Karpas-422 (cell line): Measurements from ENCODE around the gene MAP4K2. TPM values are rescaled to one million over a fixed set of nuclear protein-coding genes. Genes with fewer than 3 reads are reported as not detected.
A peak's percentile ranks its signal among the peaks of the same experiment; 100 is the strongest.

ENCODE experiments used
- DNase-seq: peaks from one replicate; pipeline ENCODE4 v3.0.0-alpha.2; 2015
- H2AFZ ChIP-seq: fragments of 200-600 bp; sonication (generic); 2 replicates; pipeline ENCODE4 v1.6.1; 2014; ENCODE audit warnings: antibody characterized with exemption, low read length, mixed read lengths
- H3K27ac ChIP-seq: fragments of 200-600 bp; sonication (generic); 2 replicates; pipeline ENCODE4 v1.5.1; 2014; ENCODE audit warnings: mild to moderate bottlenecking, low read length, moderate library complexity
- H3K27me3 ChIP-seq: fragments of 200-600 bp; sonication (generic); 2 replicates; pipeline ENCODE4 v1.6.1; 2014; ENCODE audit warnings: low read length, mixed read lengths
- H3K36me3 ChIP-seq: fragments of 200-600 bp; sonication (generic); 2 replicates; pipeline ENCODE4 v1.6.1; 2014; ENCODE audit warnings: low read length, mixed read lengths; ENCODE audit not compliant: insufficient read depth
- H3K4me1 ChIP-seq: fragments of 200-600 bp; sonication (generic); 2 replicates; pipeline ENCODE4 v1.6.1; 2014; ENCODE audit warnings: mild to moderate bottlenecking, low read length, mixed read lengths
- H3K4me2 ChIP-seq: fragments of 200-600 bp; sonication (generic); 2 replicates; pipeline ENCODE4 v1.6.1; 2014; ENCODE audit warnings: low read length, low read depth, mild to moderate bottlenecking; ENCODE audit not compliant: poor library complexity, severe bottlenecking
- H3K4me3 ChIP-seq: fragments of 200-600 bp; sonication (generic); 2 replicates; pipeline ENCODE4 v1.5.1; 2014; ENCODE audit warnings: mild to moderate bottlenecking, antibody characterized with exemption, low read length, mixed read lengths
- H3K79me2 ChIP-seq: fragments of 200-600 bp; sonication (generic); 2 replicates; pipeline ENCODE4 v1.6.1; 2014; ENCODE audit warnings: mild to moderate bottlenecking, low read length, mixed read lengths
- H3K9ac ChIP-seq: fragments of 200-600 bp; sonication (generic); 2 replicates; pipeline ENCODE4 v1.6.0; 2014; ENCODE audit warnings: low read length
- H3K9me2 ChIP-seq: fragments of 200-600 bp; sonication (generic), shearing (Covaris generic); replicated peaks from 2 replicates; pipeline ENCODE4 v1.6.0; 2014; ENCODE audit warnings: mild to moderate bottlenecking, low read length, moderate library complexity; ENCODE audit not compliant: insufficient read depth
- H3K9me3 ChIP-seq: fragments of 300-700, 200-600 bp; sonication (generic); 2 replicates; pipeline ENCODE4 v1.6.1; 2014; ENCODE audit warnings: low read length, mixed read lengths
- H4K20me1 ChIP-seq: fragments of 200-600 bp; sonication (generic); 2 replicates; pipeline ENCODE4 v1.6.1; 2014; ENCODE audit warnings: mild to moderate bottlenecking, antibody characterized with exemption, low read length, low read depth; ENCODE audit not compliant: insufficient read depth
- total RNA-seq: library from RNA; depleted of rRNA; stranded (reverse); fragments of >200 nt; shearing (Covaris generic); gene quantifications from 2 replicates; pipeline ENCODE4 v1.2.3, GENCODE V29; 2014; ENCODE audit warnings: low replicate concordance

Gene MAP4K2
- total RNA-seq, 1 experiment from 2014 or later, result 62.0 TPM

GRCh38 chr11:64776425-64776824, 26.6 kb downstream of the MAP4K2 start:
- H3K9ac ChIP-seq, result peak overlapping the region; percentile 97; the same call in 1 of the 2 replicates
- peaks cover 45% of the 10 kb centered on the region for H3K4me1 ChIP-seq
- H3K27me3 ChIP-seq, result no peaks in the 10 kb centered on the region
- H3K79me2 ChIP-seq, result peaks cover 57% of the 10 kb centered on the region
- H3K4me3 ChIP-seq, result peak overlapping the region; percentile 94
- H3K9me2 ChIP-seq, result no peaks in the 10 kb centered on the region
- no peak for DNase-seq
- peaks cover 59% of the 10 kb centered on the region for H3K36me3 ChIP-seq
- H2AFZ ChIP-seq, result no peak overlapping the region
- H3K27ac ChIP-seq, result no peak overlapping the region
- peaks cover 57% of the 10 kb centered on the region for H4K20me1 ChIP-seq
- H3K4me2 ChIP-seq, result peak overlapping the region; percentile 97
- H3K9me3 ChIP-seq, result no peaks in the 10 kb centered on the region

- Histone ChIP-seq H3K4me1 (peaks cover 32% of the 10 kb centered on the region), H3K4me3 (no peak overlapping the region), H3K36me3 (peaks cover 82% of the 10 kb centered on the region), H3K9ac (no peak overlapping the region), H3K4me2 (no peak overlapping the region), H3K9me3 (no peaks in the 10 kb centered on the region), H2AFZ (no peak overlapping the region), H3K27ac (no peak overlapping the region), H3K79me2 (peaks cover 66% of the 10 kb centered on the region), H3K27me3 (no peaks in the 10 kb centered on the region), H3K9me2 (no peaks in the 10 kb centered on the region), H4K20me1 (peaks cover 79% of the 10 kb centered on the region)
- no peak for DNase-seq
These were observed 28.9 kb downstream of the MAP4K2 start for GRCh38 chr11:64774144-64774543.

GRCh38 chr11:64772303-64773018, 30.6 kb downstream of the MAP4K2 start:
- H3K27me3 ChIP-seq, result no peaks in the 10 kb centered on the region
- H3K4me3 ChIP-seq, result no peak overlapping the region
- DNase-seq, result no peak
- H3K9me3 ChIP-seq, result no peaks in the 10 kb centered on the region
- H3K4me1 ChIP-seq, result peaks cover 32% of the 10 kb centered on the region
- peak overlapping the region; percentile 23; the same call in 1 of the 2 replicates for H3K27ac ChIP-seq
- H3K79me2 ChIP-seq, result peaks cover 65% of the 10 kb centered on the region
- no peak overlapping the region for H3K9ac ChIP-seq
- H3K4me2 ChIP-seq, result no peak overlapping the region
- H3K36me3 ChIP-seq, result peaks cover 97% of the 10 kb centered on the region
- peaks cover 93% of the 10 kb centered on the region for H4K20me1 ChIP-seq
- H2AFZ ChIP-seq, result no peak overlapping the region
- H3K9me2 ChIP-seq, result no peaks in the 10 kb centered on the region

GRCh38 chr11:64771861-64772260, 31.2 kb downstream of the MAP4K2 start:
- no peaks in the 10 kb centered on the region for H3K27me3 ChIP-seq
- H4K20me1 ChIP-seq, result peaks cover 93% of the 10 kb centered on the region
- DNase-seq, result no peak
- peaks cover 97% of the 10 kb centered on the region for H3K36me3 ChIP-seq
- no peaks in the 10 kb centered on the region for H3K9me3 ChIP-seq
- H3K4me2 ChIP-seq, result no peak overlapping the region
- H3K9ac ChIP-seq, result no peak overlapping the region
- H3K9me2 ChIP-seq, result no peaks in the 10 kb centered on the region
- H3K4me1 ChIP-seq, result peaks cover 28% of the 10 kb centered on the region
- H3K79me2 ChIP-seq, result peaks cover 59% of the 10 kb centered on the region
- no peak overlapping the region for H3K27ac ChIP-seq
- no peak overlapping the region for H2AFZ ChIP-seq
- no peak overlapping the region for H3K4me3 ChIP-seq

DNA sequence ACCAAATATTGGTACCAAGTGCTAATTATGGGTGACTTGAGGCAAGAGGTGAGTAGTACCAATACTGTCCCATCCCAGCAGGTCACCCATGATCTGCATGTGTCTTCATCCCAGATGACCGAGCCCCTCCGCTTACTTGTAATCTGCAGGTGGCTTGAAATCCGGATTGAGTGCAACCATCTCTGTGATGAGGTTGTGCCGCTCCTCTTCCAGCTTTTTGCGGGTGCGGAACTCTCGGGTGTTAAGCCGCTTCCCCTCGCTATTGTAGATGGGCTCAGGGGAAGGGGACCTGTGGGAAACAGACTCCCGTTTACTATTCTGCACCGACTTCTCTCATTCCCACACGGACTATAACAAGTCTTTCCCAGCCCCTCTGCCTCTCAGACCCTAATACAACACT, 32.9 kb downstream of the MAP4K2 start:
- Histone ChIP-seq H3K9ac (no peak overlapping the region), H3K9me2 (no peaks in the 10 kb centered on the region), H3K27me3 (no peaks in the 10 kb centered on the region), H3K79me2 (peaks cover 41% of the 10 kb centered on the region), H3K36me3 (peaks cover 83% of the 10 kb centered on the region), H2AFZ (no peak overlapping the region), H3K4me2 (no peak overlapping the region), H3K4me3 (no peak overlapping the region), H3K27ac (no peak overlapping the region), H3K9me3 (no peaks in the 10 kb centered on the region), H4K20me1 (peaks cover 81% of the 10 kb centered on the region), H3K4me1 (peaks cover 15% of the 10 kb centered on the region)
- DNase-seq, result no peak

DNA sequence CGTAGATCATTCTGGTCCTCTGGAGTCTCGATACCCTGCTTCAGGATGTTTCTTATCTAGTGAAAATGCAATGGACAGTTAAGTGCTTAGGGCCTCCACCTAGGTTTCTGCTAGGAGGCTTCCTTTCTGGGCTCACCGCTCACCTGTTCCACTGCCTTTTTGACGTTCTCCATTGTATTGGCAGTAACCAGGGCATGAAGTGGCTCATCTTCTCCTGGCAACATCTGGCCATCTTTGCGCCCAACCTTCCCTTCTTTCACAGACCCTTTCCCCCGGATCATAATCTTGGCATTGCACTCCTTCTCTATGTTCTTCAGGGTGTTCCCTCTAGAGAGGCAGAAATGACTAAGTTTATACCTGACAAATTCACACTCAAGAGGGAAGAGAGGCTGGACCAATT, 33.7 kb downstream of the MAP4K2 start:
- Histone ChIP-seq H3K27me3 (no peaks in the 10 kb centered on the region), H3K9me2 (no peaks in the 10 kb centered on the region), H3K79me2 (peaks cover 34% of the 10 kb centered on the region), H3K9me3 (no peaks in the 10 kb centered on the region), H3K4me1 (peaks cover 14% of the 10 kb centered on the region), H2AFZ (no peak overlapping the region), H3K9ac (no peak overlapping the region), H3K4me3 (no peak overlapping the region), H3K27ac (no peak overlapping the region), H4K20me1 (peaks cover 74% of the 10 kb centered on the region), H3K4me2 (no peak overlapping the region), H3K36me3 (peaks cover 82% of the 10 kb centered on the region)
- DNase-seq, result no peak

DNA sequence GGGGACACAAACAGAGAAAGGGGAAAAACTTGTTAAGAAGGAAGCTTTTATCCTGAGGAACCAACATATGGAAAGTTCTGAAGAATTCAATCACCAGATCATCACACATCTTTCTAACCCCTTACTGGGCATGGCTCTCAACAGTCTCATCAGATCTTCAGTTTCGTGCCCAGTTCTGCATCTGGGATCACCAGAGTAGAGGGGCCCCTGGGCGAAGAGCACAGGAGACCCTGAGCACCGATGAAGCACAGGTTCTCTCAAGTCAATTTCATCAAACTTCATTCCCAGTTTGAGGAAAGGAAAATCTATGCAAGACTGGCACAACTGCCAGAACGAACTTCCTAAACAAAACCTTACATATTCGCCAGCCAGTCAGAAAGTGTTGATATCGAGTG, 34.7 kb downstream of the MAP4K2 start:
- Histone ChIP-seq H3K27ac (no peak overlapping the region), H2AFZ (no peak overlapping the region), H3K36me3 (peaks cover 79% of the 10 kb centered on the region), H3K79me2 (peaks cover 24% of the 10 kb centered on the region), H3K9ac (no peak overlapping the region), H3K4me3 (no peak overlapping the region), H3K9me3 (no peaks in the 10 kb centered on the region), H3K4me2 (no peak overlapping the region), H3K27me3 (no peaks in the 10 kb centered on the region), H3K4me1 (peaks cover 6% of the 10 kb centered on the region), H4K20me1 (peaks cover 71% of the 10 kb centered on the region), H3K9me2 (no peaks in the 10 kb centered on the region)
- peak; percentile 45 for DNase-seq

- peak; percentile 89 for DNase-seq
- no peak overlapping the region for H3K27ac ChIP-seq
- H3K9me3 ChIP-seq, result no peaks in the 10 kb centered on the region
- H3K9me2 ChIP-seq, result no peaks in the 10 kb centered on the region
- H3K4me2 ChIP-seq, result no peak overlapping the region
- peaks cover 74% of the 10 kb centered on the region for H3K36me3 ChIP-seq
- H3K79me2 ChIP-seq, result peaks cover 18% of the 10 kb centered on the region
- H4K20me1 ChIP-seq, result peaks cover 71% of the 10 kb centered on the region
- no peak overlapping the region for H2AFZ ChIP-seq
- no peak overlapping the region for H3K4me3 ChIP-seq
- H3K27me3 ChIP-seq, result no peaks in the 10 kb centered on the region
- no peak overlapping the region for H3K9ac ChIP-seq
- H3K4me1 ChIP-seq, result peaks cover 7% of the 10 kb centered on the region; the same call in 1 of the 2 replicates
These were observed 35.4 kb downstream of the MAP4K2 start for GRCh38 chr11:64767344-64768299.
